GM19351 (cell line): ENCODE measurements around the gene CARNS1.

Experiments used
- ATAC-seq: cut with Tn5 transposase; IDR thresholded peaks from one replicate; pipeline ENCODE4 v1.9.1; 2021; ENCODE audit warnings: mild to moderate bottlenecking, moderate library complexity; ENCODE audit not compliant: unreplicated experiment

Gene CARNS1

GRCh38 chr11:67440229-67441097 is 25.0 kb downstream of the CARNS1 start:
- ATAC-seq, result no peak

- ATAC-seq, result no peak
Observed at GRCh38 chr11:67441098-67441563, 25.7 kb downstream of the CARNS1 start.

GRCh38 chr11:67441731-67442351 is 26.4 kb downstream of the CARNS1 start:
- no peak for ATAC-seq

GRCh38 chr11:67442504-67443404 is 27.3 kb downstream of the CARNS1 start:
- ATAC-seq, result no peak

GRCh38 chr11:67445515-67445914 is 30.0 kb downstream of the CARNS1 start:
- no peak for ATAC-seq

- ATAC-seq, result no peak
Observed at GRCh38 chr11:67448220-67448609, 32.7 kb downstream of the CARNS1 start.

- no peak for ATAC-seq
Observed at GRCh38 chr11:67449116-67449844, 33.8 kb downstream of the CARNS1 start.

GRCh38 chr11:67450796-67451657 is 35.5 kb downstream of the CARNS1 start:
- no peak for ATAC-seq

- no peak for ATAC-seq
Observed at GRCh38 chr11:67451658-67451976, 36.1 kb downstream of the CARNS1 start.

- no peak for ATAC-seq
Observed at GRCh38 chr11:67452141-67452952, 36.9 kb downstream of the CARNS1 start, which contains the start of gene GPR152. GPR152 (minus strand) TSS chr11:67452729; CDS start chr11:67452724, 5 bp downstream.

- ATAC-seq, result no peak
Observed at GRCh38 chr11:67453816-67454732, 38.6 kb downstream of the CARNS1 start.

- ATAC-seq, result no peak
Observed at GRCh38 chr11:67455054-67455453, 39.6 kb downstream of the CARNS1 start, which contains the start of gene CABP4. CABP4 (plus strand) TSS chr11:67455354; CDS start chr11:67455424, 70 bp downstream.

GRCh38 chr11:67456068-67456705 is 40.7 kb downstream of the CARNS1 start:
- ATAC-seq, result no peak

GRCh38 chr11:67457453-67457852 is 42.0 kb downstream of the CARNS1 start:
- ATAC-seq, result no peak

GRCh38 chr11:67458266-67458665 is 42.8 kb downstream of the CARNS1 start:
- ATAC-seq, result no peak

GRCh38 chr11:67463186-67463585 is 47.7 kb downstream of the CARNS1 start:
- ATAC-seq, result no peak
